ENCODE measurements around the gene AURKB. TPM values are rescaled to one million over a fixed set of nuclear protein-coding genes. Genes with fewer than 3 reads are reported as not detected.
"Not testable (repeated sequence)": the region's sequence is repeated elsewhere in the genome, so short reads cannot be mapped to it uniquely, and the experiment has no call there.

The AURKB gene
- total RNA-seq, 2 donors from 2014 or later: 6.4 to 22.4 TPM

GRCh38 chr17:8227238-8227581, 16.8 kb upstream of the AURKB start:
- ATAC-seq (no peak), DNase-seq (no peak)
- intact Hi-C loops (cut with DNase I, micrococcal nuclease): no loop called here

GRCh38 chr17:8226536-8227237, 16.3 kb upstream of the AURKB start:
- ATAC-seq (peak; percentile 34), DNase-seq (peak; percentile 77 to 85)
- intact Hi-C loops (cut with DNase I, micrococcal nuclease): no loop called here

- intact Hi-C loops (cut with DNase I, micrococcal nuclease): no loop called here
- ATAC-seq (no peak), DNase-seq (peak in 1 of 2 donors; percentile 63)
These were observed 15.6 kb upstream of the AURKB start for GRCh38 chr17:8225813-8226535.

GRCh38 chr17:8224891-8225812, 14.8 kb upstream of the AURKB start:
- ATAC-seq: no peak
- no peak for DNase-seq
- intact Hi-C loops (cut with DNase I, micrococcal nuclease): no loop called here

- DNase-seq: peak; percentile 78 to 82
- peak; percentile 18 for ATAC-seq
- intact Hi-C loops (cut with DNase I, micrococcal nuclease): no loop called here
These were observed 13.2 kb upstream of the AURKB start for GRCh38 chr17:8223356-8224126.

GRCh38 chr17:8222630-8223355, 12.4 kb upstream of the AURKB start:
- intact Hi-C loops (cut with DNase I, micrococcal nuclease): no loop called here
- peak; percentile 66 for ATAC-seq
- DNase-seq: peak; percentile 94 to 95

- intact Hi-C loops (cut with DNase I, micrococcal nuclease): no loop called here
- ATAC-seq: no peak
- DNase-seq: no peak
These were observed 11.9 kb upstream of the AURKB start for GRCh38 chr17:8222380-8222629.

- intact Hi-C loops (cut with DNase I, micrococcal nuclease): loop anchor here in 1 of 2 donors (1.0 kb wide), 1 partner anchor 36 kb away; no protein-coding TSS in a partner anchor
- ATAC-seq (peak; percentile 52), DNase-seq (peak; percentile 78 to 87)
These were observed 11.4 kb upstream of the AURKB start for GRCh38 chr17:8221663-8222379.

GRCh38 chr17:8220783-8221662, 10.6 kb upstream of the AURKB start:
- ATAC-seq (peak; percentile 59), DNase-seq (peak; percentile 86 to 90)
- intact Hi-C loops (cut with DNase I, micrococcal nuclease): loop anchor here in 1 of 2 donors (1.0 kb wide), 1 partner anchor 35 kb away; no protein-coding TSS in a partner anchor

- ATAC-seq; intact Hi-C loops (cut with DNase I, micrococcal nuclease); DNase-seq: not testable (repeated sequence)
These were observed 3.6 kb upstream of the AURKB start for GRCh38 chr17:8214000-8214399.

- no peak for DNase-seq
- intact Hi-C loops (cut with DNase I, micrococcal nuclease): no loop called here
- ATAC-seq: no peak
These were observed 2.2 kb upstream of the AURKB start for GRCh38 chr17:8212312-8213180.

- DNase-seq (no peak), ATAC-seq (peak; percentile 32)
- intact Hi-C loops (cut with DNase I, micrococcal nuclease): no loop called here
These were observed 535 bp upstream of the AURKB start for GRCh38 chr17:8210761-8211458.

- intact Hi-C loops (cut with DNase I, micrococcal nuclease): no loop called here
- no peak for DNase-seq
- ATAC-seq: no peak
These were observed 3.8 kb downstream of the AURKB start for GRCh38 chr17:8206536-8206935.

- DNase-seq (no peak), ATAC-seq (no peak)
- intact Hi-C loops (cut with DNase I, micrococcal nuclease): no loop called here
These were observed 5.4 kb downstream of the AURKB start for GRCh38 chr17:8204761-8205555.
